HepG2 (cell line): ENCODE data around the gene RABEP1. TPM values are rescaled to one million over a fixed set of nuclear protein-coding genes. Genes with fewer than 3 reads are reported as not detected.

ENCODE experiments used
- FOSL1 ChIP-seq: sonication (generic); formaldehyde crosslinking; IDR thresholded peaks from 2 replicates; pipeline ENCODE4 v1.9.0; 2021; ENCODE audit warnings: missing genetic modification reagents, borderline replicate concordance
- FOXM1 ChIP-seq: sonication (generic); formaldehyde crosslinking; IDR thresholded peaks from 2 replicates; pipeline ENCODE4 v1.5.0; 2020; ENCODE audit warnings: missing genetic modification reagents
- RXRB ChIP-seq: IDR thresholded peaks from 2 replicates; pipeline ENCODE4 v1.6.1; 2016; ENCODE audit warnings: borderline replicate concordance, missing genetic modification reagents, missing compliant biosample characterization
- SIX1 ChIP-seq: sonication (generic); formaldehyde crosslinking; IDR thresholded peaks from 2 replicates; pipeline ENCODE4 v1.4.0; 2020; ENCODE audit warnings: missing genetic modification reagents, borderline replicate concordance
- ZBTB26 ChIP-seq: IDR thresholded peaks from 2 replicates; pipeline ENCODE4 v1.6.1; 2016; ENCODE audit warnings: missing compliant biosample characterization, missing genetic modification reagents, borderline replicate concordance
- ZNF10 ChIP-seq: sonication (generic); formaldehyde crosslinking; IDR thresholded peaks from 2 replicates; pipeline ENCODE4 v1.4.0; 2020; ENCODE audit warnings: mild to moderate bottlenecking, low read depth, missing genetic modification reagents, borderline replicate concordance
- ZNF235 ChIP-seq: sonication (generic); formaldehyde crosslinking; IDR thresholded peaks from 2 replicates; pipeline ENCODE4 v1.8.1; 2023; ENCODE audit warnings: mild to moderate bottlenecking, missing genetic modification reagents, borderline replicate concordance
- ZNF720 ChIP-seq: sonication (generic); formaldehyde crosslinking; IDR thresholded peaks from 2 replicates; pipeline ENCODE4 v1.4.0; 2020; ENCODE audit warnings: missing genetic modification reagents
- polyA plus RNA-seq, 8 experiments: library from polyadenylated mRNA; depleted of rRNA in 3 of 8; stranded (reverse) in 7 of 8; unstranded in 1 of 8; fragments of >200 nt; fragmentation: Illumina TruSeq in 4 of 8; extraction: Trizol in 4 of 8; gene quantifications; 2 replicates each; pipeline versions ENCODE4 v1.2.1 to v1.2.3, GENCODE V29; 2011 to 2016; ENCODE audit warnings: low read depth in 4 of 8, missing spikeins in 1 of 8, mixed read lengths in 1 of 8; ENCODE audit not compliant: insufficient read depth in 1 of 8
- total RNA-seq, 5 experiments: library from RNA; depleted of rRNA; stranded (reverse); fragments of >200 nt; fragmentation: Illumina TruSeq; extraction: Trizol; gene quantifications; 2 replicates each; pipeline ENCODE4 v1.2.3, GENCODE V29; 2016; ENCODE audit warnings: low read depth in 1 of 5
- TF ChIP-seq, protein P1 (sequence below): sonication (generic); formaldehyde crosslinking; IDR thresholded peaks from 2 replicates; pipeline ENCODE4 v1.8.1; 2023; ENCODE audit warnings: mild to moderate bottlenecking, inconsistent platforms, moderate library complexity, missing genetic modification reagents, borderline replicate concordance
- TF ChIP-seq, protein P2 (sequence below): sonication (generic); formaldehyde crosslinking; IDR thresholded peaks from 2 replicates; pipeline ENCODE4 v1.5.1; 2020; ENCODE audit warnings: mild to moderate bottlenecking, moderate library complexity, missing genetic modification reagents
- TF ChIP-seq, protein P3 (sequence below), 2 experiments: fragments of 450-650 bp in 1 of 2; sonication (generic) in 1 of 2; formaldehyde crosslinking in 1 of 2; IDR thresholded peaks; 2 replicates each; pipeline versions ENCODE4 v1.6.1 to v1.8.0; 2016 to 2022; ENCODE audit warnings: antibody characterized with exemption in 1 of 2, mild to moderate bottlenecking in 1 of 2, missing genetic modification reagents in 1 of 2
- TF ChIP-seq, protein P4 (sequence below): fragments of 450-650 bp; IDR thresholded peaks from 2 replicates; pipeline ENCODE4 v1.6.1; 2016

The RABEP1 gene
- total and polyA plus RNA-seq, 2 of the 13 experiments (the other 11 are each of a cell fraction or from before 2014, with no cell fraction given) = 13.7 to 41.5 TPM

DNA sequence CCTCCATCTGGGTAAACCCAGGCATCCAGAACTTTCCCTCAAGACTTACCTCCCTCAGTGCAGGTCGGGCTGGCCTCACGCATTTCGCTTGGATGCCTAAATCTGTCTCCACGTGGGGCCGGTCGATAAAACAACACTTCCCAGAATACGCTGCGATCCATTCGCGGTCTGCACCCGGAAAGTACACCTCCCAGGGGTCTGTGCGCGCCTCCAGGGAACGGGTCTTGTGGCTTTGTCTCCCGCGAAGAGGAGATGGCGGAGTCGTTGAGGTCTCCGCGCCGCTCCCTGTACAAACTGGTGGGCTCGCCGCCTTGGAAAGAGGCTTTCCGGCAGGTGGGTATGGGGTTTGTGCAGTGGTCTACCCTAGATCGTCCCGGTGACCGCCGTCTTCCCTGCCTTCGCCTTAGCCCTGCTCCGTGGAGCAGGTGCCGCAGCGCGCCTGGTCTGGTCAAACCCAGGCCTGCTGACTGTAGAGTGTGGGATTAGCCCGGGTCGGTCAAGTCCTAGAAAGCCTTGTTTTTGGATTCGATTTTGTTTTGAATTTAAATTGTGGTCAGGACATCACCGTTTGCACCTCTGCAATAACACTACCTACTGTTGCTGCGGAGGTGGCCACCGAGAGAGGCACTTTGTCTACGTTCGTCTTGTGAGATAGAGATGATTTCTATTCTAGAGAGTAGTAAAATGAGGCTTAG is 138.0 kb downstream of the RABEP1 start, which contains the start of gene RPAIN (continued):
- TF ChIP-seq, protein P1, sequence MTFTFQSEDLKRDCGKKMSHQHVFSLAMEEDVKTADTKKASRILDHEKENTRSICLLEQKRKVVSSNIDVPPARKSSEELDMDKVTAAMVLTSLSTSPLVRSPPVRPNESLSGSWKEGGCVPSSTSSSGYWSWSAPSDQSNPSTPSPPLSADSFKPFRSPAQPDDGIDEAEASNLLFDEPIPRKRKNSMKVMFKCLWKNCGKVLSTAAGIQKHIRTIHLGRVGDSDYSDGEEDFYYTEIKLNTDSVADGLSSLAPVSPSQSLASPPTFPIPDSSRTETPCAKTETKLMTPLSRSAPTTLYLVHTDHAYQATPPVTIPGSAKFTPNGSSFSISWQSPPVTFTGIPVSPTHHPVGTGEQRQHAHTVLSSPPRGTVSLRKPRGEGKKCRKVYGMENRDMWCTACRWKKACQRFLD = no peak
- no peak for TF ChIP-seq FOXM1 (CRISPR knock-in tag)
- TF ChIP-seq, protein P2, sequence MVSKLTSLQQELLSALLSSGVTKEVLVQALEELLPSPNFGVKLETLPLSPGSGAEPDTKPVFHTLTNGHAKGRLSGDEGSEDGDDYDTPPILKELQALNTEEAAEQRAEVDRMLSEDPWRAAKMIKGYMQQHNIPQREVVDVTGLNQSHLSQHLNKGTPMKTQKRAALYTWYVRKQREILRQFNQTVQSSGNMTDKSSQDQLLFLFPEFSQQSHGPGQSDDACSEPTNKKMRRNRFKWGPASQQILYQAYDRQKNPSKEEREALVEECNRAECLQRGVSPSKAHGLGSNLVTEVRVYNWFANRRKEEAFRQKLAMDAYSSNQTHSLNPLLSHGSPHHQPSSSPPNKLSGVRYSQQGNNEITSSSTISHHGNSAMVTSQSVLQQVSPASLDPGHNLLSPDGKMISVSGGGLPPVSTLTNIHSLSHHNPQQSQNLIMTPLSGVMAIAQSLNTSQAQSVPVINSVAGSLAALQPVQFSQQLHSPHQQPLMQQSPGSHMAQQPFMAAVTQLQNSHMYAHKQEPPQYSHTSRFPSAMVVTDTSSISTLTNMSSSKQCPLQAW (CRISPR knock-in tag) = peak; percentile 71
- 0 out of 2 replicates have a peak, but pooled peaks have one; percentile 25 for TF ChIP-seq ZBTB26 (CRISPR knock-in tag)
- TF ChIP-seq SIX1 (CRISPR knock-in tag) = peak; percentile 25; the same call in 1 of the 2 replicates
- TF ChIP-seq, protein P3, sequence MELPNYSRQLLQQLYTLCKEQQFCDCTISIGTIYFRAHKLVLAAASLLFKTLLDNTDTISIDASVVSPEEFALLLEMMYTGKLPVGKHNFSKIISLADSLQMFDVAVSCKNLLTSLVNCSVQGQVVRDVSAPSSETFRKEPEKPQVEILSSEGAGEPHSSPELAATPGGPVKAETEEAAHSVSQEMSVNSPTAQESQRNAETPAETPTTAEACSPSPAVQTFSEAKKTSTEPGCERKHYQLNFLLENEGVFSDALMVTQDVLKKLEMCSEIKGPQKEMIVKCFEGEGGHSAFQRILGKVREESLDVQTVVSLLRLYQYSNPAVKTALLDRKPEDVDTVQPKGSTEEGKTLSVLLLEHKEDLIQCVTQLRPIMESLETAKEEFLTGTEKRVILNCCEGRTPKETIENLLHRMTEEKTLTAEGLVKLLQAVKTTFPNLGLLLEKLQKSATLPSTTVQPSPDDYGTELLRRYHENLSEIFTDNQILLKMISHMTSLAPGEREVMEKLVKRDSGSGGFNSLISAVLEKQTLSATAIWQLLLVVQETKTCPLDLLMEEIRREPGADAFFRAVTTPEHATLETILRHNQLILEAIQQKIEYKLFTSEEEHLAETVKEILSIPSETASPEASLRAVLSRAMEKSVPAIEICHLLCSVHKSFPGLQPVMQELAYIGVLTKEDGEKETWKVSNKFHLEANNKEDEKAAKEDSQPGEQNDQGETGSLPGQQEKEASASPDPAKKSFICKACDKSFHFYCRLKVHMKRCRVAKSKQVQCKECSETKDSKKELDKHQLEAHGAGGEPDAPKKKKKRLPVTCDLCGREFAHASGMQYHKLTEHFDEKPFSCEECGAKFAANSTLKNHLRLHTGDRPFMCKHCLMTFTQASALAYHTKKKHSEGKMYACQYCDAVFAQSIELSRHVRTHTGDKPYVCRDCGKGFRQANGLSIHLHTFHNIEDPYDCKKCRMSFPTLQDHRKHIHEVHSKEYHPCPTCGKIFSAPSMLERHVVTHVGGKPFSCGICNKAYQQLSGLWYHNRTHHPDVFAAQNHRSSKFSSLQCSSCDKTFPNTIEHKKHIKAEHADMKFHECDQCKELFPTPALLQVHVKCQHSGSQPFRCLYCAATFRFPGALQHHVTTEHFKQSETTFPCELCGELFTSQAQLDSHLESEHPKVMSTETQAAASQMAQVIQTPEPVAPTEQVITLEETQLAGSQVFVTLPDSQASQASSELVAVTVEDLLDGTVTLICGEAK (IDR thresholded peaks at IDR 0.05) = no peak
- TF ChIP-seq, protein P3 (CRISPR knock-in tag; IDR thresholded peaks at IDR 0.05) = 0 out of 2 replicates have a peak, but pooled peaks have one; percentile 30
- no peak for TF ChIP-seq FOSL1 (CRISPR knock-in tag)
- no peak for TF ChIP-seq ZNF10
- TF ChIP-seq ZNF720 (CRISPR knock-in tag) = no peak
- TF ChIP-seq RXRB (CRISPR knock-in tag) = peak; percentile 18; the same call in 1 of the 2 replicates
- TF ChIP-seq, protein P4, sequence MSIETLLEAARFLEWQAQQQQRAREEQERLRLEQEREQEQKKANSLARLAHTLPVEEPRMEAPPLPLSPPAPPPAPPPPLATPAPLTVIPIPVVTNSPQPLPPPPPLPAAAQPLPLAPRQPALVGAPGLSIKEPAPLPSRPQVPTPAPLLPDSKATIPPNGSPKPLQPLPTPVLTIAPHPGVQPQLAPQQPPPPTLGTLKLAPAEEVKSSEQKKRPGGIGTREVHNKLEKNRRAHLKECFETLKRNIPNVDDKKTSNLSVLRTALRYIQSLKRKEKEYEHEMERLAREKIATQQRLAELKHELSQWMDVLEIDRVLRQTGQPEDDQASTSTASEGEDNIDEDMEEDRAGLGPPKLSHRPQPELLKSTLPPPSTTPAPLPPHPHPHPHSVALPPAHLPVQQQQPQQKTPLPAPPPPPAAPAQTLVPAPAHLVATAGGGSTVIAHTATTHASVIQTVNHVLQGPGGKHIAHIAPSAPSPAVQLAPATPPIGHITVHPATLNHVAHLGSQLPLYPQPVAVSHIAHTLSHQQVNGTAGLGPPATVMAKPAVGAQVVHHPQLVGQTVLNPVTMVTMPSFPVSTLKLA = peak; percentile 98
- 0 out of 2 replicates have a peak, but pooled peaks have one; percentile 60 for TF ChIP-seq ZNF235 (CRISPR knock-in tag)
